Ovary (tissue), 9 donors: ENCODE results near the gene CFAP97D2. TPM values are rescaled to one million over a fixed set of nuclear protein-coding genes. Genes with fewer than 3 reads are reported as not detected.

Source experiments
- DNase-seq, 5 donors: peaks; one replicate each; pipeline ENCODE4 v3.0.0-alpha.2; 2019 to 2020
- H3K27ac ChIP-seq, 2 donors: fragments of 200-600 bp; one replicate each; pipeline versions ENCODE4 v1.5.1 to v1.8.0; 2019 to 2022
- H3K27me3 ChIP-seq: fragments of 200-600 bp; one replicate; pipeline ENCODE4 v1.8.0; 2022
- H3K36me3 ChIP-seq: fragments of 200-600 bp; sonication (generic); one replicate; pipeline ENCODE4 v1.5.1; 2019
- H3K4me1 ChIP-seq: one replicate; pipeline ENCODE4 v1.8.1; 2013; ENCODE audit warnings: mild to moderate bottlenecking, moderate library complexity; ENCODE audit not compliant: insufficient read depth
- H3K4me3 ChIP-seq: fragments of 200-600 bp; sonication (generic); one replicate; pipeline ENCODE4 v1.5.1; 2017
- H3K9me3 ChIP-seq, 2 donors: fragments of 200-600 bp in 1 of 2; sonication (generic) in 1 of 2; one replicate each; pipeline versions ENCODE4 v1.5.1 to v1.8.1; 2013 to 2019; ENCODE audit warnings: mild to moderate bottlenecking in 1 of 2, moderate library complexity in 1 of 2
- CTCF ChIP-seq, 3 donors: fragments of 450-650 bp in 2 of 3; fragments of 200-600 bp in 1 of 3; IDR thresholded peaks; one replicate each; pipeline versions ENCODE4 v1.5.1 to v1.8.0; 2016 to 2022; ENCODE audit warnings: antibody characterized with exemption in 3 of 3, mild to moderate bottlenecking in 1 of 3
- EP300 ChIP-seq: sonication (generic); formaldehyde crosslinking; IDR thresholded peaks from one replicate; pipeline ENCODE4 v1.6.1; 2017; ENCODE audit warnings: antibody characterized with exemption
- POLR2A ChIP-seq: fragments of 450-650 bp; IDR thresholded peaks from one replicate; pipeline ENCODE4 v1.6.1; 2017; ENCODE audit warnings: antibody characterized with exemption, mild to moderate bottlenecking, moderate library complexity
- WGBS, 3 donors: extraction: QIAGEN DNeasy Blood & Tissue Kit in 1 of 3; methylation state at CpG; one replicate each; pipeline versions ENCODE4 v1.1.5 to v1.1.7; 2013 to 2017; 5-methylcytosine and 5-hydroxymethylcytosine counted together
- intact Hi-C, 4 donors: fragments of 100-400 bp; cut with DNase I; formaldehyde crosslinking; loops; one replicate each; pipeline versions ENCODE4 v1.11.0 to v1.15.1; 2022 to 2023
- polyA plus RNA-seq, 2 donors: library from polyadenylated mRNA; stranded (reverse); fragments of 200-250 nt in 1 of 2; fragments of 350-450 nt in 1 of 2; fragmentation: Illumina TruSeq in 1 of 2; extraction: RNeasy Lipid Tissue Mini Kit (QIAGEN cat#74804) in 1 of 2; gene quantifications; one replicate each; pipeline ENCODE4 v1.2.3, GENCODE V29; 2013 to 2014
- total RNA-seq, 7 donors: library from RNA; depleted of rRNA in 2 of 7; stranded (reverse); fragments of >200 nt in 2 of 7; fragmentation: NEBNext Ultra II Directional in 3 of 7; extraction: Animal tissue kit (Norgen Biotek cat#: 25700) in 3 of 7; gene quantifications; one replicate each; pipeline versions ENCODE4 v1.1.0 to v1.2.4, GENCODE V29; 2016 to 2023
- donor health status: DM: no; HTN: no; CAD: no; lungs with moderate emphysema.
- donor health status: DM: no; HTN: no; CAD: no.
- donor health status: Bipolar disorder and iron deficiency.
- donor health status: DM: yes; HTN: yes; CAD: no.
- donor health status: DM: no; HTN: no; CAD: no.
- donor health status: DM: yes; HTN: yes; CAD: no.

CFAP97D2 gene
- total and polyA plus RNA-seq, 9 donors, result 0.28 to 5.2 (median 3.1) TPM; not detected in 6

GRCh38 chr13:114234266-114234644 is 55.2 kb downstream of the CFAP97D2 start:
- DNase-seq, result no peak
- Histone ChIP-seq H3K36me3 (no peaks in the 10 kb centered on the region), H3K4me3 (peak overlapping the region; percentile 65), H3K27ac (peak overlapping the region in 1 of 2 donors; percentile 72), H3K27me3 (no peaks in the 10 kb centered on the region), H3K4me1 (peaks cover 3% of the 10 kb centered on the region), H3K9me3 (no peaks in the 10 kb centered on the region)
- WGBS, 3 donors, result 40 to 60% (median 43%) methylated on average over 4 of the region's 4 CpGs
- TF ChIP-seq POLR2A, result no peak
- no peak for TF ChIP-seq EP300
- intact Hi-C loops, result no loop called here

GRCh38 chr13:114234645-114235421 is 55.8 kb downstream of the CFAP97D2 start, which contains the start of gene CDC16:
CDC16 (plus strand) TSS chr13:114234897; CDS start chr13:114235085, 188 bp downstream.
- Histone ChIP-seq H3K27me3 (no peaks in the 10 kb centered on the region), H3K9me3 (no peaks in the 10 kb centered on the region), H3K36me3 (no peaks in the 10 kb centered on the region), H3K4me1 (peaks cover 3% of the 10 kb centered on the region), H3K4me3 (peak within 1 kb of the TSS; percentile 65), H3K27ac (peak within 1 kb of the TSS in 1 of 2 donors; percentile 72)
- peak in 1 of 3 donors; percentile 21 for TF ChIP-seq CTCF (IDR thresholded peaks at IDR 0.05)
- TF ChIP-seq EP300, result no peak
- no peak for TF ChIP-seq POLR2A
- intact Hi-C loops, result no loop called here
- 0 to 2% (median 0%) methylated on average over 64 to 76 of the region's 76 CpGs for WGBS, 3 donors
- peak; percentile 91 to 95 (median 92) for DNase-seq

- Histone ChIP-seq H3K4me3 (peak overlapping the region; percentile 65), H3K9me3 (no peaks in the 10 kb centered on the region), H3K36me3 (no peaks in the 10 kb centered on the region), H3K4me1 (peaks cover 3% of the 10 kb centered on the region), H3K27me3 (no peaks in the 10 kb centered on the region), H3K27ac (peak overlapping the region in 1 of 2 donors; percentile 72)
- intact Hi-C loops, result no loop called here
- no peak for TF ChIP-seq EP300
- no peak for TF ChIP-seq POLR2A
- no peak for TF ChIP-seq CTCF (IDR thresholded peaks at IDR 0.05)
- 6 to 9% (median 6%) methylated on average over 10 of the region's 10 CpGs for WGBS, 3 donors
- DNase-seq, result no peak
These were observed 56.6 kb downstream of the CFAP97D2 start for GRCh38 chr13:114235697-114236096.

GRCh38 chr13:114236227-114236626 is 57.2 kb downstream of the CFAP97D2 start:
- Histone ChIP-seq H3K9me3 (no peaks in the 10 kb centered on the region), H3K36me3 (no peaks in the 10 kb centered on the region), H3K27ac (no peak overlapping the region), H3K4me3 (no peak overlapping the region), H3K27me3 (no peaks in the 10 kb centered on the region), H3K4me1 (peaks cover 3% of the 10 kb centered on the region)
- no peak for DNase-seq
- no peak for TF ChIP-seq EP300
- TF ChIP-seq CTCF (IDR thresholded peaks at IDR 0.05), result no peak
- no peak for TF ChIP-seq POLR2A
- WGBS, 3 donors, result 72 to 76% (median 72%) methylated on average over 4 of the region's 4 CpGs
- intact Hi-C loops, result no loop called here
